Myocyte (in vitro differentiated cells): ENCODE data around the gene KRTAP5-8. TPM values are rescaled to one million over a fixed set of nuclear protein-coding genes. Genes with fewer than 3 reads are reported as not detected.
A peak's percentile ranks its signal among the peaks of the same experiment; 100 is the strongest.
"Not testable (repeated sequence)": the region's sequence is repeated elsewhere in the genome, so short reads cannot be mapped to it uniquely, and the experiment has no call there.

Source experiments
- DNase-seq: peaks from one replicate; pipeline ENCODE4 v3.0.0-alpha.2; 2012; ENCODE audit warnings: low read depth
- total RNA-seq: library from RNA; depleted of rRNA; stranded (reverse); fragments of >200 nt; gene quantifications from 2 replicates; pipeline ENCODE4 v1.2.3, GENCODE V29; 2014

The KRTAP5-8 gene
- total RNA-seq, 1 donor from 2014 or later: not detected

- DNase-seq: not testable (repeated sequence)
Measured at GRCh38 chr11:71571101-71571850, 33.5 kb downstream of the KRTAP5-8 start.

GRCh38 chr11:71572811-71573210, 35.0 kb downstream of the KRTAP5-8 start:
- DNase-seq: no peak

GRCh38 chr11:71574418-71574817, 36.6 kb downstream of the KRTAP5-8 start:
- no peak for DNase-seq

- DNase-seq: no peak
Measured at GRCh38 chr11:71575723-71576424, 38.0 kb downstream of the KRTAP5-8 start.

- DNase-seq: not testable (repeated sequence)
Measured at GRCh38 chr11:71576688-71577465, 39.1 kb downstream of the KRTAP5-8 start.

GRCh38 chr11:71577469-71578004, 39.7 kb downstream of the KRTAP5-8 start:
- no peak for DNase-seq

- not testable (repeated sequence) for DNase-seq
Measured at GRCh38 chr11:71579513-71579912, 41.7 kb downstream of the KRTAP5-8 start.

GRCh38 chr11:71580057-71581003, 42.5 kb downstream of the KRTAP5-8 start:
- DNase-seq: peak; percentile 84

GRCh38 chr11:71581826-71582225, 44.0 kb downstream of the KRTAP5-8 start:
- no peak for DNase-seq

- DNase-seq: peak; percentile 47
Measured at GRCh38 chr11:71582309-71582895, 44.6 kb downstream of the KRTAP5-8 start, which contains the start of gene KRTAP5-11. Gene KRTAP5-11 (minus strand): TSS chr11:71582875. CDS start chr11:71582837, 38 bp downstream.

- not testable (repeated sequence) for DNase-seq
Measured at GRCh38 chr11:71582969-71583368, 45.1 kb downstream of the KRTAP5-8 start.

GRCh38 chr11:71585673-71586072, 47.8 kb downstream of the KRTAP5-8 start:
- not testable (repeated sequence) for DNase-seq

- DNase-seq: not testable (repeated sequence)
Measured at GRCh38 chr11:71588314-71588713, 50.5 kb downstream of the KRTAP5-8 start.

Other genes with a start within 250 kb of the KRTAP5-8 start
- 48.0 and 87.5 TPM in 2 replicates for gene DHCR7, start 89.6 kb upstream of the KRTAP5-8 start, total RNA-seq
- 31.9 and 48.0 TPM in 2 replicates for gene NADSYN1, start 84.8 kb upstream of the KRTAP5-8 start, total RNA-seq
- gene KRTAP5-7, start 10.8 kb upstream of the KRTAP5-8 start, total RNA-seq: not detected in 2 replicates
- gene KRTAP5-9, start 10.4 kb downstream of the KRTAP5-8 start, total RNA-seq: 0.16 and 0.29 TPM in 2 replicates
- gene KRTAP5-10, start 27.5 kb downstream of the KRTAP5-8 start, total RNA-seq: not detected in 2 replicates
- gene KRTAP5-11, start 44.9 kb downstream of the KRTAP5-8 start, total RNA-seq: not detected in 2 replicates